K562 (cell line): ENCODE data around the gene ACTN1.

Experiments used
- PHF20 ChIP-seq: fragments of 450-650 bp; IDR thresholded peaks from 2 replicates; pipeline ENCODE4 v1.6.1; 2018; ENCODE audit not compliant: partially characterized antibody
- ZNF217 ChIP-seq: sonication (generic); formaldehyde crosslinking; IDR thresholded peaks from 2 replicates; pipeline ENCODE4 v1.8.0; 2022; ENCODE audit warnings: mild to moderate bottlenecking, missing genetic modification reagents
- TF ChIP-seq, protein P1 (sequence below), 3 experiments: IDR thresholded peaks in 2 of 3; conservative IDR thresholded peaks in 1 of 3; 2 replicates each; pipeline ENCODE4 v1.5.1; 2011 to 2012; ENCODE audit warnings: low read length in 3 of 3, mild to moderate bottlenecking in 3 of 3, control low read depth in 2 of 3, improper control_type of control experiment in 1 of 3, inconsistent platforms in 1 of 3, low read depth in 1 of 3, mixed read lengths in 1 of 3, moderate library complexity in 1 of 3; ENCODE audit not compliant: insufficient read depth in 2 of 3

DNA sequence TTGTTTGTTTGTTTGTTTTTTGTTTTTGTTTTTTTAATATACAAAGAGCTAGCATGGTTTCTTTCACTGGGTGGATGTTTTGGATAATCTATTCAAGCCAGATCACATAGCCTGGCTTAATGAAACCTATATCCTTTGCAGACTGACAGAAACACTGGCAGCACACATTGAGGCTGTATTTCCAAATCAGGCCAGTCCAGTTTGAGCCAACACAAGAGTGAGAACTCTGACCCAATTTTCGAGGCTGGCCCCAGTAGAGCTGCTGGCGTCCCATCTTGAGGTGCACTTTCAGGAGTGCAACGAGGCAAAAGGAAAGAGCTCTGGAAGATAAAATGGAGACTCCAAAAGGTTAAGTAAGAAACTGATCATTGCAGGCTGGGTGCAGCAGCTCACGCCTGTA, 43.9 kb upstream of the ACTN1 start:
- TF ChIP-seq PHF20 (no peak), ZNF217 (no peak)
- TF ChIP-seq, protein P1, sequence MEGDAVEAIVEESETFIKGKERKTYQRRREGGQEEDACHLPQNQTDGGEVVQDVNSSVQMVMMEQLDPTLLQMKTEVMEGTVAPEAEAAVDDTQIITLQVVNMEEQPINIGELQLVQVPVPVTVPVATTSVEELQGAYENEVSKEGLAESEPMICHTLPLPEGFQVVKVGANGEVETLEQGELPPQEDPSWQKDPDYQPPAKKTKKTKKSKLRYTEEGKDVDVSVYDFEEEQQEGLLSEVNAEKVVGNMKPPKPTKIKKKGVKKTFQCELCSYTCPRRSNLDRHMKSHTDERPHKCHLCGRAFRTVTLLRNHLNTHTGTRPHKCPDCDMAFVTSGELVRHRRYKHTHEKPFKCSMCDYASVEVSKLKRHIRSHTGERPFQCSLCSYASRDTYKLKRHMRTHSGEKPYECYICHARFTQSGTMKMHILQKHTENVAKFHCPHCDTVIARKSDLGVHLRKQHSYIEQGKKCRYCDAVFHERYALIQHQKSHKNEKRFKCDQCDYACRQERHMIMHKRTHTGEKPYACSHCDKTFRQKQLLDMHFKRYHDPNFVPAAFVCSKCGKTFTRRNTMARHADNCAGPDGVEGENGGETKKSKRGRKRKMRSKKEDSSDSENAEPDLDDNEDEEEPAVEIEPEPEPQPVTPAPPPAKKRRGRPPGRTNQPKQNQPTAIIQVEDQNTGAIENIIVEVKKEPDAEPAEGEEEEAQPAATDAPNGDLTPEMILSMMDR (IDR thresholded peaks at IDR 0.05 in 2 of 3, conservative IDR thresholded peaks at IDR 0.05 in 1 of 3; ENCODE audit: insufficient read depth in 2 of 3, low read depth in 1 of 3, low read length in 3 of 3): no peak
